Neural progenitor cell (in vitro differentiated cells): ENCODE measurements around the gene COCH.

Experiments
- CTCF ChIP-seq: fragments of 200-600 bp; sonication (generic); IDR thresholded peaks from 2 replicates; pipeline ENCODE4 v1.5.1; 2017; ENCODE audit warnings: antibody characterized with exemption, mild to moderate bottlenecking
- EZH2 ChIP-seq: fragments of 200-600 bp; sonication (generic); IDR thresholded peaks from 2 replicates; pipeline ENCODE4 v1.6.1; 2017; ENCODE audit warnings: antibody characterized with exemption, mild to moderate bottlenecking, moderate library complexity

- TF ChIP-seq EZH2: no peak
- TF ChIP-seq CTCF: no peak
Observed at GRCh38 chr14:30864934-30865333, 9.4 kb upstream of the COCH start.
